HEK293 (cell line): Measurements from ENCODE around the gene ZSCAN5B.
"Not testable (repeated sequence)": the region's sequence is repeated elsewhere in the genome, so short reads cannot be mapped to it uniquely, and the experiment has no call there.

Experiments used
- CTCF ChIA-PET: fragments of 350-600 bp; formaldehyde crosslinking; extraction: SDS; loops from one replicate; lab custom pipeline; 2021; ENCODE audit warnings: antibody characterized with exemption; lab: Yijun Ruan, JAX
- POLR2A ChIA-PET: fragments of 300-600 bp; formaldehyde crosslinking; extraction: SDS; loops from one replicate; lab custom pipeline; 2020; ENCODE audit warnings: antibody characterized with exemption, inconsistent platforms; lab: Yijun Ruan, JAX
- H3K27ac ChIP-seq: fragments of 200-500 bp; sonication (Bioruptor generic); 2 replicates; pipeline ENCODE4 v1.5.1; 2014; ENCODE audit warnings: low read depth, low read length, control low read depth, inconsistent platforms; ENCODE audit errors: extremely low read depth
- H3K36me3 ChIP-seq, 2 experiments: fragments of 200-500 bp in 1 of 2; sonication (Bioruptor generic) in 1 of 2; 1 replicate in 1 of 2; 2 replicates in 1 of 2; pipeline ENCODE4 v1.5.1; 2014 to 2017; ENCODE audit warnings: inconsistent platforms in 2 of 2, low read length in 2 of 2; ENCODE audit not compliant: control insufficient read depth in 2 of 2, insufficient read depth in 1 of 2
- H3K4me1 ChIP-seq: fragments of 200-500 bp; sonication (Bioruptor generic); 2 replicates; pipeline ENCODE4 v1.5.1; 2014; ENCODE audit warnings: mild to moderate bottlenecking, low read length, inconsistent platforms; ENCODE audit not compliant: control insufficient read depth, insufficient read depth
- H3K4me3 ChIP-seq: 2 replicates; pipeline ENCODE4 v1.5.1; 2011; ENCODE audit warnings: low read depth, mild to moderate bottlenecking, control low read depth, low read length, moderate library complexity
- H3K9me3 ChIP-seq: fragments of 200-500 bp; sonication (Bioruptor generic); 2 replicates; pipeline ENCODE4 v1.5.1; 2014; ENCODE audit warnings: low read depth, low read length, inconsistent platforms; ENCODE audit not compliant: control insufficient read depth, insufficient read depth
- GLIS2 ChIP-seq: fragments of 450-650 bp; formaldehyde crosslinking; IDR thresholded peaks from 2 replicates; pipeline ENCODE4 v1.5.1; 2016; ENCODE audit warnings: missing biosample characterization, missing genetic modification characterization
- KLF16 ChIP-seq: fragments of 450-650 bp; formaldehyde crosslinking; IDR thresholded peaks from 2 replicates; pipeline ENCODE4 v1.5.1; 2017; ENCODE audit warnings: missing biosample characterization, missing genetic modification characterization
- KLF9 ChIP-seq: fragments of 450-650 bp; formaldehyde crosslinking; IDR thresholded peaks from 2 replicates; pipeline ENCODE4 v1.5.1; 2016; ENCODE audit warnings: missing biosample characterization, missing genetic modification characterization, low read depth
- PRDM1 ChIP-seq: fragments of 450-650 bp; formaldehyde crosslinking; IDR thresholded peaks from 2 replicates; pipeline ENCODE4; 2016; ENCODE audit warnings: missing biosample characterization, missing genetic modification characterization
- ZBTB21 ChIP-seq: fragments of 450-650 bp; formaldehyde crosslinking; IDR thresholded peaks from 2 replicates; pipeline ENCODE4 v1.5.1; 2017; ENCODE audit warnings: missing biosample characterization, missing genetic modification characterization
- ZBTB8A ChIP-seq: fragments of 450-650 bp; formaldehyde crosslinking; IDR thresholded peaks from 2 replicates; pipeline ENCODE4 v1.5.1; 2016; ENCODE audit warnings: missing biosample characterization, missing genetic modification characterization
- ZFP69B ChIP-seq: fragments of 450-650 bp; formaldehyde crosslinking; IDR thresholded peaks from 2 replicates; pipeline ENCODE4 v1.5.1; 2016; ENCODE audit warnings: missing biosample characterization, missing genetic modification characterization
- ZNF114 ChIP-seq: fragments of 450-650 bp; formaldehyde crosslinking; IDR thresholded peaks from 2 replicates; pipeline ENCODE4 v1.5.0; 2017; ENCODE audit warnings: missing biosample characterization, missing genetic modification characterization
- ZNF366 ChIP-seq: fragments of 450-650 bp; formaldehyde crosslinking; conservative IDR thresholded peaks from 2 replicates; pipeline ENCODE4 v1.5.1; 2016; ENCODE audit warnings: missing biosample characterization, missing genetic modification characterization
- ZNF549 ChIP-seq: fragments of 450-650 bp; IDR thresholded peaks from 2 replicates; pipeline ENCODE4 v1.5.1; 2018; ENCODE audit warnings: missing biosample characterization, missing genetic modification characterization, mild to moderate bottlenecking, inconsistent platforms, moderate library complexity
- ZNF629 ChIP-seq: fragments of 450-650 bp; formaldehyde crosslinking; IDR thresholded peaks from 2 replicates; pipeline ENCODE4 v1.5.1; 2017; ENCODE audit warnings: missing biosample characterization, missing genetic modification characterization
- ZNF670 ChIP-seq: fragments of 450-650 bp; formaldehyde crosslinking; IDR thresholded peaks from 2 replicates; pipeline ENCODE4 v1.5.1; 2016; ENCODE audit warnings: missing biosample characterization, missing genetic modification characterization, low read depth
- ZSCAN16 ChIP-seq: fragments of 450-650 bp; formaldehyde crosslinking; IDR thresholded peaks from 2 replicates; pipeline ENCODE4 v1.5.1; 2016; ENCODE audit warnings: missing biosample characterization, missing genetic modification characterization
- TF ChIP-seq, protein P1 (sequence below): fragments of 450-650 bp; formaldehyde crosslinking; IDR thresholded peaks from 2 replicates; pipeline ENCODE4 v1.5.1; 2017; ENCODE audit warnings: missing biosample characterization, missing genetic modification characterization
- TF ChIP-seq, protein P2 (sequence below): fragments of 450-650 bp; formaldehyde crosslinking; IDR thresholded peaks from 2 replicates; pipeline ENCODE4 v1.5.1; 2016; ENCODE audit warnings: missing biosample characterization, missing genetic modification characterization
- TF ChIP-seq, protein P3 (sequence below): fragments of 450-650 bp; formaldehyde crosslinking; IDR thresholded peaks from 2 replicates; pipeline ENCODE4 v1.5.1; 2016; ENCODE audit warnings: missing biosample characterization, missing genetic modification characterization, borderline replicate concordance
- TF ChIP-seq, protein P4 (sequence below): fragments of 450-650 bp; formaldehyde crosslinking; IDR thresholded peaks from 2 replicates; pipeline ENCODE4 v1.5.1; 2016; ENCODE audit warnings: missing biosample characterization, missing genetic modification characterization, low read depth

The ZSCAN5B gene

DNA sequence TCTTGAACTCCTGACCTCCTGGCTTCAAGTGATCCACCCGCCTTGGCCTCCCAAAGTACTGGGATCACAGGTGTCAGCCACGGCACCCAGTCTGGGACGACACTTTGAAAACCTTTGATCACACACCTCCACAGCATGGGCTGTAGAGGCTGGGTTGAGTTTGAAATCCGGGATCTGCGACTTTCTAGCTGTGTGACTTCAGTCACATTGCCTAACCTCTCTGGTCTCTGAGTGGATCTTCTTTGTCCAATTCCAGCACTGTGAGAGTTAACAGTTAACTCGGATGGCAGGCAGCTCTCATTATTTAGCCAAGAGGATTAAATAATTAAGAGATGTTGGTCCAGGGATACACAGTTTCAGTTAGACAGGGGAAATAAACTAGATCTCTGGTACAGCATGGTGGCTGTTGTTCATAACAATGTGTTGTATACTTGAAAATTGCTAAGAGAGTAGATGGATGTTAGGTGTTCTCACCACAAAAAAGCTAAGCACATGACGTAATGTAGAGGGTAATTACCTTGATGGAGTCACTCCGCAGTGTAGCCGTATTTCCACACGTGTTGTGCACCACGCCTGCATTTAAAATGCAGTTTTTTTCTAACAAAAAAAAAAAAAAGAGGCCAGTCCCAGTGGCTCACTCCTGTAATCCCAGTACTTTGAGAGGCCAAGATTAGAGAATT, 19.9 kb downstream of the ZSCAN5B start (continued):
- TF ChIP-seq, protein P1, sequence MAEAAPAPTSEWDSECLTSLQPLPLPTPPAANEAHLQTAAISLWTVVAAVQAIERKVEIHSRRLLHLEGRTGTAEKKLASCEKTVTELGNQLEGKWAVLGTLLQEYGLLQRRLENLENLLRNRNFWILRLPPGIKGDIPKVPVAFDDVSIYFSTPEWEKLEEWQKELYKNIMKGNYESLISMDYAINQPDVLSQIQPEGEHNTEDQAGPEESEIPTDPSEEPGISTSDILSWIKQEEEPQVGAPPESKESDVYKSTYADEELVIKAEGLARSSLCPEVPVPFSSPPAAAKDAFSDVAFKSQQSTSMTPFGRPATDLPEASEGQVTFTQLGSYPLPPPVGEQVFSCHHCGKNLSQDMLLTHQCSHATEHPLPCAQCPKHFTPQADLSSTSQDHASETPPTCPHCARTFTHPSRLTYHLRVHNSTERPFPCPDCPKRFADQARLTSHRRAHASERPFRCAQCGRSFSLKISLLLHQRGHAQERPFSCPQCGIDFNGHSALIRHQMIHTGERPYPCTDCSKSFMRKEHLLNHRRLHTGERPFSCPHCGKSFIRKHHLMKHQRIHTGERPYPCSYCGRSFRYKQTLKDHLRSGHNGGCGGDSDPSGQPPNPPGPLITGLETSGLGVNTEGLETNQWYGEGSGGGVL (tag by site-specific recombination), result no peak
- no peak for TF ChIP-seq ZNF629 (tag by site-specific recombination)
- TF ChIP-seq ZSCAN16, result peak; percentile 61; the same call in 1 of the 2 replicates
- TF ChIP-seq, protein P2, sequence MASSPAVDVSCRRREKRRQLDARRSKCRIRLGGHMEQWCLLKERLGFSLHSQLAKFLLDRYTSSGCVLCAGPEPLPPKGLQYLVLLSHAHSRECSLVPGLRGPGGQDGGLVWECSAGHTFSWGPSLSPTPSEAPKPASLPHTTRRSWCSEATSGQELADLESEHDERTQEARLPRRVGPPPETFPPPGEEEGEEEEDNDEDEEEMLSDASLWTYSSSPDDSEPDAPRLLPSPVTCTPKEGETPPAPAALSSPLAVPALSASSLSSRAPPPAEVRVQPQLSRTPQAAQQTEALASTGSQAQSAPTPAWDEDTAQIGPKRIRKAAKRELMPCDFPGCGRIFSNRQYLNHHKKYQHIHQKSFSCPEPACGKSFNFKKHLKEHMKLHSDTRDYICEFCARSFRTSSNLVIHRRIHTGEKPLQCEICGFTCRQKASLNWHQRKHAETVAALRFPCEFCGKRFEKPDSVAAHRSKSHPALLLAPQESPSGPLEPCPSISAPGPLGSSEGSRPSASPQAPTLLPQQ (tag by site-specific recombination), result no peak
- TF ChIP-seq ZBTB21, result peak; percentile 64
- TF ChIP-seq ZFP69B (tag by site-specific recombination), result no peak
- TF ChIP-seq, protein P3, sequence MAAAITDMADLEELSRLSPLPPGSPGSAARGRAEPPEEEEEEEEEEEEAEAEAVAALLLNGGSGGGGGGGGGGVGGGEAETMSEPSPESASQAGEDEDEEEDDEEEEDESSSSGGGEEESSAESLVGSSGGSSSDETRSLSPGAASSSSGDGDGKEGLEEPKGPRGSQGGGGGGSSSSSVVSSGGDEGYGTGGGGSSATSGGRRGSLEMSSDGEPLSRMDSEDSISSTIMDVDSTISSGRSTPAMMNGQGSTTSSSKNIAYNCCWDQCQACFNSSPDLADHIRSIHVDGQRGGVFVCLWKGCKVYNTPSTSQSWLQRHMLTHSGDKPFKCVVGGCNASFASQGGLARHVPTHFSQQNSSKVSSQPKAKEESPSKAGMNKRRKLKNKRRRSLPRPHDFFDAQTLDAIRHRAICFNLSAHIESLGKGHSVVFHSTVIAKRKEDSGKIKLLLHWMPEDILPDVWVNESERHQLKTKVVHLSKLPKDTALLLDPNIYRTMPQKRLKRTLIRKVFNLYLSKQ (tag by site-specific recombination), result no peak
- no peak for TF ChIP-seq ZNF114 (tag by site-specific recombination)
- TF ChIP-seq, protein P4, sequence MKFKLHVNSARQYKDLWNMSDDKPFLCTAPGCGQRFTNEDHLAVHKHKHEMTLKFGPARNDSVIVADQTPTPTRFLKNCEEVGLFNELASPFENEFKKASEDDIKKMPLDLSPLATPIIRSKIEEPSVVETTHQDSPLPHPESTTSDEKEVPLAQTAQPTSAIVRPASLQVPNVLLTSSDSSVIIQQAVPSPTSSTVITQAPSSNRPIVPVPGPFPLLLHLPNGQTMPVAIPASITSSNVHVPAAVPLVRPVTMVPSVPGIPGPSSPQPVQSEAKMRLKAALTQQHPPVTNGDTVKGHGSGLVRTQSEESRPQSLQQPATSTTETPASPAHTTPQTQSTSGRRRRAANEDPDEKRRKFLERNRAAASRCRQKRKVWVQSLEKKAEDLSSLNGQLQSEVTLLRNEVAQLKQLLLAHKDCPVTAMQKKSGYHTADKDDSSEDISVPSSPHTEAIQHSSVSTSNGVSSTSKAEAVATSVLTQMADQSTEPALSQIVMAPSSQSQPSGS (tag by site-specific recombination), result peak; percentile 52
- TF ChIP-seq GLIS2 (tag by site-specific recombination), result no peak
- no peak for TF ChIP-seq ZNF670
- no peak for TF ChIP-seq KLF16

DNA sequence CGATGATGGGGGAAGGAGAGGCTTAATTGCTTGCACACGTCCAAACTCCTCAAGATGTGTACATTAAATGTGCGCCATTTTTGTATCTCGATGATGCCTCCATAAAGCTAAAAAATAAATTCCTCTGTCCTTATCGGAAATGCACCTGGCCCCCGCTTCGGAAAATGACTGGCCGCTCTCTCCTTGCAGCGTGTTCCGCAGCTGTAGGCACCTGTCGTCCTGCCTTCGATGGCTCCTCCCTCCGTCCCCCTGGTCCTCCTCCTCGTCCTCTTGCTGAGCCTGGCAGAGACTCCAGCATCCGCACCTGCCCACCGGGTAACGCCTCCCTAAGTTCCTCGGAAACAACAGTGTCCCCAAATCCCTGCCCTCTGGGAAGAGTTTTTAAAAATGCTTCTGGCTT, 20.7 kb downstream of the ZSCAN5B start:
- CTCF ChIA-PET, result interaction anchor here (0.9 kb wide), 1 partner anchor 15 kb away, joined by 3 read pairs; no protein-coding TSS in a partner anchor
- Histone ChIP-seq H3K36me3 (no peaks in the 10 kb centered on the region), H3K4me1 (no peaks in the 10 kb centered on the region), H3K4me3 (no peak overlapping the region), H3K9me3 (no peaks in the 10 kb centered on the region), H3K27ac (no peak overlapping the region)
- TF ChIP-seq ZBTB8A (tag by site-specific recombination) (no peak), PRDM1 (tag by site-specific recombination) (no peak), ZNF549 (no peak), ZNF366 (tag by site-specific recombination) (no peak), KLF9 (no peak)
- POLR2A ChIA-PET, result no interaction called here

DNA sequence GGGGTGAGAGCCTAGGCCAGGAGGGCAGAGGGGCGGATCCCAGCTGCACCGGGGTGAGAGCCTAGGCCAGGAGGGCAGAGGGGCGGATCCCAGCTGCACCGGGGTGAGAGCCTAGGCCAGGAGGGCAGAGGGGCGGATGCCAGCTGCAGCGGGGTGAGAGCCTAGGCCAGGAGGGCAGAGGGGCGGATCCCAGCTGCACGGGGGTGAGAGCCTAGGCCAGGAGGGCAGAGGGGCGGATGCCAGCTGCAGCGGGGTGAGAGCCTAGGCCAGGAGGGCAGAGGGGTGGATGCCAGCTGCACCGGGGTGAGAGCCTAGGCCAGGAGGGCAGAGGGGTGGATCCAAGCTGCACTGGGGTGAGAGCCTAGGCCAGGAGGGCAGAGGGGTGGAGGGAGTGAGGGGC, 21.3 kb downstream of the ZSCAN5B start:
- H3K36me3 ChIP-seq, H3K4me3 ChIP-seq, H3K27ac ChIP-seq, H3K9me3 ChIP-seq, H3K4me1 ChIP-seq, CTCF ChIA-PET: not testable (repeated sequence)
- POLR2A ChIA-PET, result interaction anchor here (0.6 kb wide), 1 partner anchor 1916 kb away, joined by 3 read pairs; no protein-coding TSS in a partner anchor

DNA sequence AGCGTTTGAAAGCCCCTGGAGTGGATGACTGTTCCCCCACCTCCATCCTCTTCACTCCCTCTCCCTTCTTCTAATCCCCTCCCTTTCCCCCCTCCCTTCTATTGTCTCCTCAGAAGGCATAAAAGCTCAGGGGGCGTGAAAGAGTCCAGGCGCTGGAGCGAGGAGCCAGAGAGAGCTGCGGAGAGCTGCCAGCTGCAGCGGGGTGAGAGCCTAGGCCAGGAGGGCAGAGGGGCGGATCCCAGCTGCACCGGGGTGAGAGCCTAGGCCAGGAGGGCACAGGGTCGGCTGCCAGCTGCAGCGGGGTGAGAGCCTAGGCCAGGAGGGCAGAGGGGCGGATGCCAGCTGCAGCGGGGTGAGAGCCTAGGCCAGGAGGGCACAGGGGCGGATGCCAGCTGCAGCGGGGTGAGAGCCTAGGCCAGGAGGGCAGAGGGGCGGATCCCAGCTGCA, 21.7 kb downstream of the ZSCAN5B start, which contains the start of gene GALP:
Gene GALP, plus strand, starts transcription at position 148 of the 447 bp plus-strand sequence. CDS start 1,101 bp downstream, outside the sequence.
- H3K9me3 ChIP-seq, H3K36me3 ChIP-seq, H3K4me3 ChIP-seq, H3K4me1 ChIP-seq, H3K27ac ChIP-seq: not testable (repeated sequence)
- ChIA-PET CTCF (interaction anchor here (1.0 to 1.1 kb wide), 2 partner anchors 12 to 70 kb away, joined by 3 read pairs; no protein-coding TSS in a partner anchor), POLR2A (interaction anchor here (0.6 kb wide), 1 partner anchor 1916 kb away, joined by 3 read pairs; no protein-coding TSS in a partner anchor)
